Measurements from ENCODE around the gene RUNX1.

Gene RUNX1

DNA sequence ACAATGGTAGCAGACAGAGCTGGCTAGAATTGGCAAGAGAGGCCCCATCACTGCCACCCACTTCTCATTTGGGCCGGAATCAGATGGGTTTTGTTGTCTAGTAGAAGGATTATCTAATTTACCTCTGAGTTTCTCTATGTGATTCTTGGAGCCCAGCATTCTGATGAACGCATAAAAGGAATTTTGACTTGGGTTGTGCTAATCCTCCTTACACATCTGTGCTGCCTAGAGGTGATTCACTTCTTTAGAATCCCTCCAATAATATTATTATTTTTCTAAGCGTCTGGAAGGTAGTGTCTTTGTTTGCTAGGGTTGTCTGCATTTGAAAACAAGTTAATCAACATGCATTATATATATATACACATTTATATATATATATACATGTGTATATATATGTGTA, 118.1 kb downstream of the RUNX1 start:
- Histone ChIP-seq H3K4me3 (ENCODE audit: severe bottlenecking) (no peak overlapping the region), H3K27me3 (ENCODE audit: insufficient read depth, poor library complexity, severe bottlenecking) (no peaks in the 10 kb centered on the region), H3K4me1 (ENCODE audit: insufficient read depth, poor library complexity, severe bottlenecking) (peaks cover 4% of the 10 kb centered on the region), H3K36me3 (ENCODE audit: low read depth) (no peaks in the 10 kb centered on the region), H3K27ac (ENCODE audit: poor library complexity, severe bottlenecking) (no peak overlapping the region), H3K9me3 (ENCODE audit: severe bottlenecking) (no peaks in the 10 kb centered on the region)
- ATAC-seq (ENCODE audit: low read depth) (peak; percentile 49; the same call in 1 of the 3 replicates), DNase-seq (ENCODE audit: low spot score) (no peak)
- TF ChIP-seq, protein P1, sequence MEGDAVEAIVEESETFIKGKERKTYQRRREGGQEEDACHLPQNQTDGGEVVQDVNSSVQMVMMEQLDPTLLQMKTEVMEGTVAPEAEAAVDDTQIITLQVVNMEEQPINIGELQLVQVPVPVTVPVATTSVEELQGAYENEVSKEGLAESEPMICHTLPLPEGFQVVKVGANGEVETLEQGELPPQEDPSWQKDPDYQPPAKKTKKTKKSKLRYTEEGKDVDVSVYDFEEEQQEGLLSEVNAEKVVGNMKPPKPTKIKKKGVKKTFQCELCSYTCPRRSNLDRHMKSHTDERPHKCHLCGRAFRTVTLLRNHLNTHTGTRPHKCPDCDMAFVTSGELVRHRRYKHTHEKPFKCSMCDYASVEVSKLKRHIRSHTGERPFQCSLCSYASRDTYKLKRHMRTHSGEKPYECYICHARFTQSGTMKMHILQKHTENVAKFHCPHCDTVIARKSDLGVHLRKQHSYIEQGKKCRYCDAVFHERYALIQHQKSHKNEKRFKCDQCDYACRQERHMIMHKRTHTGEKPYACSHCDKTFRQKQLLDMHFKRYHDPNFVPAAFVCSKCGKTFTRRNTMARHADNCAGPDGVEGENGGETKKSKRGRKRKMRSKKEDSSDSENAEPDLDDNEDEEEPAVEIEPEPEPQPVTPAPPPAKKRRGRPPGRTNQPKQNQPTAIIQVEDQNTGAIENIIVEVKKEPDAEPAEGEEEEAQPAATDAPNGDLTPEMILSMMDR (IDR thresholded peaks at IDR 0.05; ENCODE audit: poor library complexity, severe bottlenecking) = no peak

DNA sequence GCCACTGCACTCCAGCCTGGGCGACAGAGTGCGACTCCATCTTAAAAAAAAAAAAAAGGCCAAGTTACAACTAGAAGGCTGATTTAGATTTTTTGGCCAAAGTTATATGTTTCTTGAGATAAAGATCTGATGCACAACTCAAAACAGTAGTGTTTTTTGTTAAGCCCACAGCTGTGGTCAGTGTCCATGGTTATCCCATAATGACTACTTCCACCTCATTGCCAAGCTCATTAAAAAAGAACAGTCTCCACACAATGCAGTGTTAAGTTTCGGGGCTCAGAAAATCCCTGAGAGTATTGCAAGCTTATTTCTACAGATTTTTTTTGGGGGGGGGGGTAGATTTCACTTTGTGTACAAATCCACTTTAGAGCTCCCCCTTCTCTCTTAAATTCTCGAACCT, 120.5 kb downstream of the RUNX1 start:
- Histone ChIP-seq H3K4me1 (ENCODE audit: insufficient read depth, poor library complexity, severe bottlenecking) (no peaks in the 10 kb centered on the region), H3K27me3 (ENCODE audit: insufficient read depth, poor library complexity, severe bottlenecking) (no peaks in the 10 kb centered on the region), H3K4me3 (ENCODE audit: severe bottlenecking) (no peak overlapping the region), H3K36me3 (ENCODE audit: low read depth) (no peaks in the 10 kb centered on the region), H3K9me3 (ENCODE audit: severe bottlenecking) (no peaks in the 10 kb centered on the region), H3K27ac (ENCODE audit: poor library complexity, severe bottlenecking) (no peak overlapping the region)
- TF ChIP-seq, protein P1 (IDR thresholded peaks at IDR 0.05; ENCODE audit: poor library complexity, severe bottlenecking) = no peak
- ATAC-seq (ENCODE audit: low read depth) (no peak), DNase-seq (ENCODE audit: low spot score) (no peak)

DNA sequence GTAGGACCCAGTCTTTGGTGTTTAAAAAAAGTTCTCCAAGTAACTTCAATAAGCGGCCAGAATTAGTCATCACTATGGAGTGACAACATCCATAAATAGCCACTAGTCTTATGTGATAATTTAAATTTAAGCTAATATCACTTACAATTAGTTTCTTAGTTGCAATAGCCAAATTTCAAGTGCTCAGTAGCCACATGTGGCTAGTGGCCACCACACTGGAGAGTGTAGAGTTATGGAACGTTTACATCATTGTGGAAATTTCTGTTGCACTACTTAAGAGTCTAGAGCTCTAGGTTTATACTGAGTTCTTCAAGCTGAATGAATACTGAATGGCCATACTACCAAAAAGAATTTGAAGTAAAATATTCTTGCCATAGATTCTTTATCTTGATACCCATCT, 121.1 kb downstream of the RUNX1 start:
- no peaks in the 10 kb centered on the region for H3K36me3 ChIP-seq (ENCODE audit: low read depth)
- no peaks in the 10 kb centered on the region for H3K9me3 ChIP-seq (ENCODE audit: severe bottlenecking)
- TF ChIP-seq, protein P1 (IDR thresholded peaks at IDR 0.05; ENCODE audit: poor library complexity, severe bottlenecking) = no peak
- no peaks in the 10 kb centered on the region for H3K4me1 ChIP-seq (ENCODE audit: insufficient read depth, poor library complexity, severe bottlenecking)
- H3K27ac ChIP-seq (ENCODE audit: poor library complexity, severe bottlenecking) = no peak overlapping the region
- H3K4me3 ChIP-seq (ENCODE audit: severe bottlenecking) = no peak overlapping the region
- no peaks in the 10 kb centered on the region for H3K27me3 ChIP-seq (ENCODE audit: insufficient read depth, poor library complexity, severe bottlenecking)
- ATAC-seq (ENCODE audit: low read depth) = no peak
- DNase-seq (ENCODE audit: low spot score) = no peak

DNA sequence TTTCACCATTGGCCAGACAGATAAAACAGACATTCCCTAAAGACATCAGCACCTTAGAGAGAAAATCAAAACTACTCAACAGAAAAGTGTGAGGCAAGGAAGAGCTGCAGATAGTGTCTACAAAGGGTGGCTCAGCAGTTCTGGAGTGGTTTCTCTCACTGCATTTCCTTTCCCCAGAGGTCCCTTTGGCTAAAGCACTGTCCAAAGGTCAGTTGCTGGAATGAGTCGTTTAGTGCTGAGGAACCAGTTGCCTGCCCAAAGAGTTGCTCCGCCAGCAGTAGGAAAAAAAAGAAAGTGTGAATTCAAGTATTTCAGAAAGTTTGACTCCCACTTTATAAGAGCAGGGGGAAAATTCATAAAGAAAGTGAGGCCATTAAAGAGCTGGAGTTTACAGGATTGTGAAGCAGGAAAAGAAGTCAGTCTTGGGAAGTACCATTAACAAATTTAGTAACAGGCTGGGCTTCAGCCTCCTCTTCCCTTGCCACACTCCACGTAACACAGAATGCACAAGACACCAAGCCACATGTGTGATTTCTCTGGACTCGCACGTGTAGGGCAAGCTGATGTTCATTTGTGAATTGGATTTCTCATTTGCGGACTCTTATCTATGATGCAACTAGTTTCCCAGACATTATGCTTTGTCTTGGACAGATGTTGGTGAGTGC, 122.2 kb downstream of the RUNX1 start:
- H3K4me1 ChIP-seq (ENCODE audit: insufficient read depth, poor library complexity, severe bottlenecking) = no peaks in the 10 kb centered on the region
- DNase-seq (ENCODE audit: low spot score) = no peak
- no peak overlapping the region for H3K27ac ChIP-seq (ENCODE audit: poor library complexity, severe bottlenecking)
- no peak overlapping the region for H3K4me3 ChIP-seq (ENCODE audit: severe bottlenecking)
- no peaks in the 10 kb centered on the region for H3K9me3 ChIP-seq (ENCODE audit: severe bottlenecking)
- ATAC-seq (ENCODE audit: low read depth) = no peak
- H3K27me3 ChIP-seq (ENCODE audit: insufficient read depth, poor library complexity, severe bottlenecking) = no peaks in the 10 kb centered on the region
- H3K36me3 ChIP-seq (ENCODE audit: low read depth) = no peaks in the 10 kb centered on the region
- TF ChIP-seq, protein P1 (IDR thresholded peaks at IDR 0.05; ENCODE audit: poor library complexity, severe bottlenecking) = no peak

DNA sequence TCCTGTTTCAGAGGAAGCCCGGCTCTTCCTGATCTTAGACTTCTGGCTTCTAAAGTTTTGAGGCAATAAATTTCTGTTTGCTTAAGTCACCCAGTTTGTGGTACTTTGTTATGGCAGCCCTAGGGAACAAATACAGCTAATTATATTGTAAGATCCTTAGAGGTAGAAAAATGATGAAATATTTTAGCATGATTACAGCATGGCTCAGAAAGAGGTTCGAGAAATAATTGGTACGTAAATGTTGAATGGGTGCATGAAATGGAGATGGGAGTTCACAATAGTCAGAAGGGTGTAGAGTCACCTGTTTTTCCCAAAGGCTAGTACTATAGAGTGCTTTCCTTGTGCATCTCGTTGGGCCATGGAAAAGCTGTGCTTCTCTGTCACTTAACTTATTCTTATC, 123.5 kb downstream of the RUNX1 start:
- ATAC-seq (ENCODE audit: low read depth) = no peak
- no peaks in the 10 kb centered on the region for H3K36me3 ChIP-seq (ENCODE audit: low read depth)
- no peak overlapping the region for H3K4me3 ChIP-seq (ENCODE audit: severe bottlenecking)
- no peaks in the 10 kb centered on the region for H3K4me1 ChIP-seq (ENCODE audit: insufficient read depth, poor library complexity, severe bottlenecking)
- no peak for DNase-seq (ENCODE audit: low spot score)
- no peaks in the 10 kb centered on the region for H3K27me3 ChIP-seq (ENCODE audit: insufficient read depth, poor library complexity, severe bottlenecking)
- H3K9me3 ChIP-seq (ENCODE audit: severe bottlenecking) = no peaks in the 10 kb centered on the region
- H3K27ac ChIP-seq (ENCODE audit: poor library complexity, severe bottlenecking) = no peak overlapping the region
- TF ChIP-seq, protein P1 (IDR thresholded peaks at IDR 0.05; ENCODE audit: poor library complexity, severe bottlenecking) = no peak

All from RWPE2 (cell line).